Activated CD4-positive, alpha-beta T cell treated with anti-CD3 and anti-CD28 coated beads, Interleukin-2, amount 50 U/mL, for 1 hour (primary cell): Measurements from ENCODE around the gene NR1I2.
A peak's percentile ranks its signal among the peaks of the same experiment; 100 is the strongest.

ENCODE experiments used
- DNase-seq: peaks from one replicate; pipeline ENCODE4 v3.0.0-alpha.2; 2020

NR1I2 gene

DNA sequence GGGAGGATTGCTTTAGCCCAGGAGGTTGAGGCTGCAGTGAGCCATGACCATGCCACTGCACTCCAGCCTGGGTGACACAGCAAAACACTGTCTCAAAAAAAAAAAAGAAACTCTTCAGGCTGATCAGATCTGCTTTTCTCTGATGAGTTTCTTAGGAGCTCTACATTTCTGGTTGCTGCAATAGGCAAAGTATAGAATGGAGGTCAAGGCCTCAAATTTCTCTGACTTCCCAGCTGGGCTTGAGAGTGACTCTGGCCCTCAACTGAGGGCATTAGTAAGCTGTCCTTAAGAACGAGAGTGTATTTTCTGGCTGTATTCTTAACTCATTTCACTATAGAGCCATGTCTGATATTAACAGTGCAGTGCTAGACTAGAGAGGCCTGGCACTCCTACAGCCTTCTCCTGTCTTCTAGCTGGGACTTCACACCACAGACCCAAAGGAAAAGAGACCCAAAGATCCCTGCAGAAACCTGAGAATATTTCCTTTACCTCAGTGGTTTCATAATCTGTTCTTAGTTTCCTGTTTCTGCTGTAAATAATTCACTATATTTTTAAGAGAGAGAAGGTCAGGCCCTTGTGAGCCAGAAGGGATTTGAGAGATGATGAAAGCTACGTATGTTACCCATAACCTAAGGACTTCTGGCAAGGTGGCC is 2.0 kb upstream of the NR1I2 start:
- no peak for DNase-seq

DNA sequence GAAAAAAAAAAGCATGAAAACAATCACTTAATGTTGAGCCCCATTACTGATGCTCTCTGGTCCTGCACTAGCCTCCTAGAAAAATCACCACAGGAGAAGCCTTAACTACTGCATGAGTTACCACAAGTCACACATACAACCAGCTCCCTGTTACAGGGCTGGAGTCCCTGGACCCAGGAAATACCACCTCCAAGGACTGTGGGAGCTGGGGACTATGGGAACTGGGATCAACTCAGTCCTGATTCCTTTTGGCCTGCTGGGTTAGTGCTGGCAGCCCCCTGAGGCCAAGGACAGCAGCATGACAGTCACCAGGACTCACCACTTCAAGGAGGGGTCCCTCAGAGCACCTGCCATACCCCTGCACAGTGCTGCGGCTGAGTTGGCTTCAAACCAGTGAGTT is 559 bp downstream of the NR1I2 start:
- DNase-seq = no peak

DNA sequence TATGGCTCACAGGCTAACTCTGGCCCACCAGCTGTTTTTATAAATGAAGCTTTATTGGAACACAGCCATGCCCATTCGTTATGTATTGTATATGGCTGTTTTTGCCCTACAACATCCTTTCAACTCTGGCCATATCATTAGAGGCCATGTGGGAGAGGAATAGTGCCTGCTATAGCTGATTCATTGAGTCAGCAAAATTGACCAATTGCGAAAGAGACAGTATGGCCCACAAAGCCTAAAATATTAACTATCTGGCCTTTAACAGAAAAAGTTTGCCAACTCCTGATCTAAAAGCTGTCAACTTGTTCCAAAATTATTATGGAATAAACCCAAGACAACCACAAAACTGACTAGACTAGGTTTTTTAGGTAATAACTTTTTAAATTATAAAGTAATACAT is 1.4 kb downstream of the NR1I2 start:
- no peak for DNase-seq

DNA sequence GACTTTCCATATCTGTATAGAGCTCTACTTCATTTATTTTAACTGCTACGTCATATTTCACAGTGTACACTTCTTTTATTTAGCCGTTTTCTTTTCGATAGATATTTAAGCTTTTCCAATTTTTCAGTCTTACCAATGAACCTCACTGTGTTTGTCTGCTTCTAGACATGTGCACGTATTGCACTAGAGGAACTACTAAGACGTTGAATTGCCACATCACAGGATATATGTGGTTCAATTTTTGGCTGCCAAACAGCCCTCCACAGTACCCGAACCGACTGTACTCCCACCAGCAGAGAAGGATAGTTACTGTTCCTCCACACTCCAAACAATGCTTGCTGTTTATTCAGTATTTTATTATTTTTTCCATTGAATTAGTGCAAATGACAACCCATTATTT is 2.0 kb downstream of the NR1I2 start:
- no peak for DNase-seq

DNA sequence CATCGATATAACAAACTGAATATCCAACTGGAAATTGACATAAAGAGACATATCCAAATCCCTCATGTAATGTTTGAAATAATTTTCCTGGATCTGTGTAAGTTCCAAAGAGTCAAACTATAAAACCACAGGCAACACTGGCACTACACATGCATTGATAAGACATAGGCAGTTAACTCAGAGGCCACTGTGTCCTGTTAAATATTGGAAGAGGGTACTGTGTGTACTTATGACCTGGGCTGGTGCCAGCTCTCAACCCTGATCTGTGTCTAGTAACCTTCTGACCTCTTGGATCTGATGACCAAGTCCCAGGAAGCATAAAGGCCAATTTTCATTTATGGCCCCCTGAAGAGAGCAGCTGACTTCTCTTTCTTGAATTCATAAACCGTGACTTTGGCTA is 4.5 kb downstream of the NR1I2 start:
- no peak for DNase-seq

DNA sequence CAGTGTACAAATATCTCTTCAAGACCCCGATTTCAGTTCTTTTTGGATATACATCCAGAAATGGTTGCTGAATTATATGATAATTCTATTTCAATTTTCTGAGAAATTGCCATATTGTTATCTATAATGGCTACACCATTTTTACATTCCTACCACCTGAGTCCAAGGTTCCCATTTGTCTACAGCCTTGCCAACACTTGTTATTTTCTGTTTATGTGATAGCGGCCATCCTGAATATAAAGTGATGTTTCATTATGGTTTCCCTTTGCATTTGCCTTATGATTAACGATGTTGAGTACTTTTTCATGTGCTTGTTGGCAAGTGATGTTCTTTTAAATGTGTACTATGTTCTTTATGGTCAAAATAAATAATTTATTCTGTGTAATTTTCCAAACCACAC is 8.5 kb downstream of the NR1I2 start:
- no peak for DNase-seq

DNA sequence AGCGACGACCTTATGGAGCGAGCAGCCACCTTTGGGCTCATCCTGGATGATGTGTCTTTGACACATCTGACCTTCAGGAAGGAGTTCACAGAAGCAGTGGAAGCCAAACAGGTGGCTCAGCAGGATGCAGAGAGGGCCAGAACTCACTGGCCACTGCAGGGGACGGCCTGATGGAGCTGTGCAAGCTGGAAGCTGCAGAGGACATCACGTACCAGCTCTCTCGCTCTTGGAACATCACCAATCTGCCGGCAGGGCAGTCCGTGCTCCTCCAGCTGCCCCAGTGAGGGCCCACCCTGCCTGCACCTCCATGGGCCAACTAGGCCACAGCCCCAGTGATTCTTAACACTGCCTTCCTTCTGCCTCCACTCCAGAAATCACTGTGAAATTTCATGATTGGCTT is 10.4 kb downstream of the NR1I2 start:
- no peak for DNase-seq

DNA sequence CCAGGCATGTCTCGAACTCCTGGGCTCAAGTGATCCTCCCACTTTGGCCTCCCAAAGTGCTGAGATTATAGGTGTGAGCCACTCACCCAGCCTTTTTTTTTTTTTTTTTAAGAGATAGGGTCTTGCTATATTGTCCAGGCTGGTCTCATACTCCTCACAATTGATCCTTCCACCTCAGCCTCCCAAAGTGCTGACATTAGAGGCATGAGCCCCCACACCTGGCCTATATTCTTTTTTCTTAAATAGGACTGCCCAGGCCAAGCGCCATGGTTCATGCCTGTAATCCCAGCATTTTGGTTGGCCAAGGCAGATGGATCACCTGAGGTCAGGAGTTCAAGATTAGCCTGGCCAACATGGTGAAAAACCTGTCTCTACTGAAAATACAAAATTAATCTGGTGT is 12.5 kb downstream of the NR1I2 start:
- no peak for DNase-seq

DNA sequence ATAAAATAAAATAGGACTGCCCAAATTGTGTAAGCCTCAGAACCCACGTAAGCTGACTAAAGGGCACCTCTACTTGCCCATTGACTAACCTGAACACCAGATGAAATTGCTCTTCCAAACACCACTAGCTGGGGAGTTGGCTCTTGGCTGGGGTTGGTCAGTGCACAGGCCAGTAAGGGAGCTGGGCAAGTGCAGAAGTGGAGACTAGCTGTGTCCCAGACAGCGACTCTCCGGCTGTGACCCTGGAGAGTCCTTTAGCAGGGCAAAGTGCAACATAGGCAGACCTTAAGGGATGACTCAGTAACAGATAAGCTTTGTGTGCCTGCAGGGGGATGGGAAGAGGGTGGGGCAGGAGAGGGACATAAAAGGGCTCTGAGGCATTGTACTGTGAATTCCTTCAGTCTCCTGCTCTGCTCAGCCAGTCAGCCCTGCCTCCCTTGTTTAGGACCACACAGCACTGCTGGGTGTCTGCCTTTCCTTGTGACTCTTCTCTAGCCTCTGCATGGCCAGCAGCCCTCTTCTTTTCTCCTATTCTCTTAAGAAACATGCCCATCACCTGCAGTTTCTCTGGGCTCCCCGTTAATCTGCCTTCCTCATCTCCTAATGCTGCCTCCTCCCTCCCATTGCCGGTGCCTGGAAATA is 13.2 kb downstream of the NR1I2 start:
- no peak for DNase-seq

DNA sequence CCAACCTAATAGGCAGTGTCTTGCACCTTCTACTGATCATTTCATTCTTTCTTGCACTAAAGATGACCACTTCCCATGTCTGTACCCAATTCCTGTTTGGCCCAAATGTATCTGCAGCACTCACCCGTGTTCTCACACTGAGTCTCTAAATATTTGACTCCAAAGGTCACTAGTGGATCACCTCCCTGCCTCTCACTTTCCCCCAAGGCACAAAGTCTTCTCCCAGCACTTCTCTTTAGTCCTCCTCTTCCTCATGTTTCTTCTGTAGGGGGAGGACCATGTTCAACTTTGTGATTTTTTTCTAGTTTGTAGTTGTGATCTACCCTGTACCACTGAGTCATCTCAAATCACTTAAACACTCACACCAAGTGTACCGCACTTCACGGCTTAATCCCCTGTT is 13.9 kb downstream of the NR1I2 start:
- no peak for DNase-seq

DNA sequence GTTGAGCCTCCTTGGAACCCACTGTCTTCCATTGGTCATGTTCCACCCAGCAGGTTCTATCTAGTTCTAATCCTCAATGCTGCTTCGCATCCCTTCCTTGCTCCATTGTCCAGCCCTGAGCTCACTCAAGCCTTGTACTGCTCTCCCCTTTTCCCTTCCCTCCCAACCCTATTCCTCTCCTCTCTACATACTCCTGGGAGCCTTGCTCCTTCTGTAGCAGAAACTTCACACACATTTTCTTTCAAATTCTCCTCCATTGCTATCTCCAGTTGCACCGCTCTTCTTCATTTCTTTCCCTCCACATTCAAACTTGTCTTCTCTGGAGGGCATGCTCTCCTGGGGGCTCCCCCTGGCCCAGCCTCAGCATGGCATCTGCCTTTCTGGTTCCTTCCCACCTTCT is 14.5 kb downstream of the NR1I2 start:
- no peak for DNase-seq

DNA sequence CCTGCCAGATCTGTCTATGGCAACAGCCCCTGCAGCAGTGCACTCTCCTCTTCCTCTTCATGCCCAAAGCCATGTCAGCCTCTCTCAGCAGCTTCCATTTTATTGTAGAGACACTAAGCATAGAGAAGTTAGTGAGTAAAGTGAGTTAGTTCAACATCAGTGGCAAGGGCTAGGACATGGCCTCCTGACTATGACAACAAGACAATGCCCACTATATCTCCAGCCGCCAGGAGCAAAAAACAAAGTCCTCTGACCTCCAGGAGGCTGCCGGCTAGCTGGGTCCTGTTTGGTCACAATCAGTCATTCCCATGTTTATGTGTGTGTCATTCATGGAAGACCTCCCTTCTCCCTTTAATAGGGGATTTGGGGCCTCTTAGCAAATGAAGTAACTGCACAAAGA is 14.9 kb downstream of the NR1I2 start:
- DNase-seq = no peak

DNA sequence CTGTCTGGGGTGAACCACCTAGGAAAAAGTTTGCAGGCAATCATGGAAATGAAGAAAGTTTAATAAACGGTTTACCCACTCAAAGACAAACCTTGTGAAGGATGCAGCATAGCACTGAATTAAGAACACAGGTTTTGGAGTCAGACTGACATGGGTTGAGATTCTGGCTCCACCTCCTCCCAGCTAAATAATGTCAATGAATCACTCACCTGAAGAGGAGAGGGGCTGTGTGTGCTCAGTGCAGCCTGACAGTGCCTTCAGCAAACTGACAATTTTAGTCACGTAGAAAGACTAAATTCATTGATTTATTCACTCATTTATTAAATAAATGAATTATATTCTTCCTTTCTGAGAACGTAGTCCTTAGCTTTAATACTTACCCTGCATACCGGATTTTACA is 18.9 kb downstream of the NR1I2 start:
- no peak for DNase-seq

DNA sequence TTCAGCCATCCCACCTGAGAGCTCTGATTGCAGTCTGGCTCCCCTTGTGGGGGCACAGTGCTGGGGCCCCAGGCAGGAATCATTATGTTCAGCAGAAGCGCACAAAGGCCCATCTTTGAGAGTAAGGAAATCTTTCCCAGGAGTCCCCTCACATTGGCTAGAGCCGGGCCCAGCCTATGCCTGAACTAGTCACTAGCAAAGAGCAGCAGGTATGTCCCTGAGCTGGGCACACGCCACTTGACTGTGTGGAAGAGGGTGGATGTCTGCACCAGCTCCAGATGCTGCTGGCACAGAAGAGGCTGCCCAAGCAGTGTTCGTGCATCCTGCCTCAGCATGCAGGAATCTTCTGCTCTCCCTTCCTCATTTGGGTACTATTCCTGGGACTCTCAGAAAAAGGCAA is 26.3 kb downstream of the NR1I2 start:
- no peak for DNase-seq

DNA sequence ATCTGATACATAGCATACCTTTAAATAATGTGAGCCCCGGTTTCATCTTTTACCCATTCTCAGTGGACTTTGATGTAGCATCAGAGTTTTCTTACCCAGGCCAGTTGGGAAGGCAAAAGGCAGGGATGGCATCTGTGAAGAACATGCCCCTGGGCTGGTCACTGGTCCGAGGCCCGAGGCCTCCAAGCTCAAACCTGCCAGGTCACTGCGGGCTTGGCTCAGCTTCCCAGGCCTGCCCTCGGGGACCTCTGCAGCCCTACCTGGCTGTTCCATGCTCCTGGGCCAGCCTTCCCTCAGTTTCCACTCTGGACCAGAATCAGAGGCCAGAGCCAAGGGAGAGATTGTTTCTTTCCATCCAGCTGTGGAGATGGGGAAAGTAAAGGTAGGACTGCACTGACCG is 26.9 kb downstream of the NR1I2 start:
- no peak for DNase-seq

DNA sequence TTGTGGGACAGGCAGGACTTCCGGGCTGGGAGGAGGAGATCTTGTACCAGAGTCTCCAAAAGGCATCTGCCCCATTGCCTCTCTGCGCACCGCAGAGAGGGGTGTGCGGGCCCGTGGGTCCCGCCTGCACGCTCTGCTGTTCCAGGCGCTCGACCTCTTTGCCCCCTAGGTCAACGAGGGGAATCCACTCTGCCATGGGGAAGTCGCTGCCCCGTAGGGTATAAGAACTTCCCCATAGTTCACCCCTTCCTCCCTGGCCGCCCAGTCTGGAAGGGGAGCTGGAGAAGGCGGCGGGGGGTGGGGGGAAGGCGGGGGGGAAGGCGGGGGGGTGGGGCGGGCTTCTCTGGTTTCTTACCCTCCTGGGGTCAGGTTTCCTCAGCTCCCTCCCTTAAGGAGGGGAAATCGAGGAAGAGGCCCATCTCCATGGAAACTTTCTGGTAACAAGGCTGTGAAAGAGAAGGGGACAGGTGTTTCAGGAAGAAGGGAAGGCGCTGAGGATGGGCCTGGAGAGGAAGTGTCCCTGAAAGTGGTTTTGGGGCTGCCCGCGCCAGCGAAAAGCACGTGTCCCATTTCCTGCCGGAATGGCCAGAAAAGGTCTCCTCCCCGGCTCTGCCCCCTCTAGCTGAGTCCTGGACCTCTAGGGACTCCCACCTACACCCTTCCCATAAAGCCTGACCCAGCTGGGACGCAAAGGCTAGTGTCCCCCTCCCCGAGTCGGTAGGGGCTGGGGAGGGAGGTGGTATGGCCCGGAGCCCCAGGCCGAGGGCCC is 27.5 kb downstream of the NR1I2 start:
- DNase-seq = no peak

DNA sequence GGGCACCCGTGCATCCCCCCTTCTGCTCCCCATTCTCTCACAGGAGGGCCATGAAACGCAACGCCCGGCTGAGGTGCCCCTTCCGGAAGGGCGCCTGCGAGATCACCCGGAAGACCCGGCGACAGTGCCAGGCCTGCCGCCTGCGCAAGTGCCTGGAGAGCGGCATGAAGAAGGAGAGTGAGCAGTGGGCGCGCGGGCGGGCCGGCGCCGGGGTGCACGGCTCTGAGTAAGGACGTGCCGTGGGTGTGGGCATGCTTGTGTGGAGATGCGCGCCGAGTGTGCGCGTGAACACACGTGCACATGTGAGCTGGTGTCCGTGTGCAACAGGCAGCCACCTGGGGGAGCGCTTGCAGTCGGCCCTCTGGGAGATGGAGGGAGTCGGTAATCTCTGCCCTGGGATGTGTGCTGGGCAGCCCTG is 28.1 kb downstream of the NR1I2 start:
- DNase-seq = peak; percentile 47

DNA sequence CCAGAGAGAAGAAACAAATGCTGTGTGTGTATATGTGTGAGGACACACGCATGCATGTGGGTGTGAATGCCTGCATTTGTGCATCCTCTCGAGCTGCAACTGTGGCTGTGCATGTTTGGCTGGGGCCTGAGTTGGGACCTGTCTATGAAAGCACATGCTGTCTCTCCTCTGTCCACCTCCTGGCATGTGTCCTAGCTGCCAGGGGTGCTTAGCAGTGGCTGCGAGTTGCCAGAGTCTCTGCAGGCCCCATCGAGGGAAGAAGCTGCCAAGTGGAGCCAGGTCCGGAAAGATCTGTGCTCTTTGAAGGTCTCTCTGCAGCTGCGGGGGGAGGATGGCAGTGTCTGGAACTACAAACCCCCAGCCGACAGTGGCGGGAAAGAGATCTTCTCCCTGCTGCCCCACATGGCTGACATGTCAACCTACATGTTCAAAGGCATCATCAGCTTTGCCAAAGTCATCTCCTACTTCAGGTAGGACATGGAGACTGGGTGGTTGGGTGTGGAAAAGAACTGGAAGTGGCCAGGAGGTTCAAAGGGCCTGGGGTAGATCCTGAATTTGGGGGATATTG is 30.7 kb downstream of the NR1I2 start:
- no peak for DNase-seq

DNA sequence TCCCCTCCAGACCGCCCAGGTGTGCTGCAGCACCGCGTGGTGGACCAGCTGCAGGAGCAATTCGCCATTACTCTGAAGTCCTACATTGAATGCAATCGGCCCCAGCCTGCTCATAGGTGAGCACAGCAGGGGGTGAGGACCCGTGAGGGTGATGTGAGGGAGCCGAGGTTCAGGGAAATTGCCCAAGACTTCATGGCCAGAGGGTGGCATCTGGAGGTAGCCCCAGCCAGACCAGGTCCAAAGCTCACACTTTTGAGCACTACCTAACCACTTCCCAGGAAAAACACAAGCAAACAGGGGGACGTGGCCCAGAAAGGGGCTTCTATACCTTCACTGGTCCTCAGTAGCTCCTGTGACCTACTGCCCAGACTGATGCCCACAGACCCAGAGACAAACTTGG is 33.8 kb downstream of the NR1I2 start:
- no peak for DNase-seq

DNA sequence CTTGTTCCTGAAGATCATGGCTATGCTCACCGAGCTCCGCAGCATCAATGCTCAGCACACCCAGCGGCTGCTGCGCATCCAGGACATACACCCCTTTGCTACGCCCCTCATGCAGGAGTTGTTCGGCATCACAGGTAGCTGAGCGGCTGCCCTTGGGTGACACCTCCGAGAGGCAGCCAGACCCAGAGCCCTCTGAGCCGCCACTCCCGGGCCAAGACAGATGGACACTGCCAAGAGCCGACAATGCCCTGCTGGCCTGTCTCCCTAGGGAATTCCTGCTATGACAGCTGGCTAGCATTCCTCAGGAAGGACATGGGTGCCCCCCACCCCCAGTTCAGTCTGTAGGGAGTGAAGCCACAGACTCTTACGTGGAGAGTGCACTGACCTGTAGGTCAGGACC is 35.2 kb downstream of the NR1I2 start:
- no peak for DNase-seq

DNA sequence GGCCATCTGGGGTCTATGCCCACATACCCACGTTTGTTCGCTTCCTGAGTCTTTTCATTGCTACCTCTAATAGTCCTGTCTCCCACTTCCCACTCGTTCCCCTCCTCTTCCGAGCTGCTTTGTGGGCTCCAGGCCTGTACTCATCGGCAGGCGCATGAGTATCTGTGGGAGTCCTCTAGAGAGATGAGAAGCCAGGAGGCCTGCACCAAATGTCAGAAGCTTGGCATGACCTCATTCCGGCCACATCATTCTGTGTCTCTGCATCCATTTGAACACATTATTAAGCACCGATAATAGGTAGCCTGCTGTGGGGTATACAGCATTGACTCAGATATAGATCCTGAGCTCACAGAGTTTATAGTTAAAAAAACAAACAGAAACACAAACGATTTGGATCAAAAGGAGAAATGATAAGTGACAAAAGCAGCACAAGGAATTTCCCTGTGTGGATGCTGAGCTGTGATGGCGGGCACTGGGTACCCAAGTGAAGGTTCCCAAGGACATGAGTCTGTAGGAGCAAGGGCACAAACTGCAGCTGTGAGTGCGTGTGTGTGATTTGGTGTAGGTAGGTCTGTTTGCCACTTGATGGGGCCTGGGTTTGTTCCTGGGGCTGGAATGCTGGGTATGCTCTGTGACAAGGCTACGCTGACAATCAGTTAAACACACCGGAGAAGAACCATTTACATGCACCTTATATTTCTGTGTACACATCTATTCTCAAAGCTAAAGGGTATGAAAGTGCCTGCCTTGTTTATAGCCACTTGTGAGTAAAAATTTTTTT is 35.9 kb downstream of the NR1I2 start:
- no peak for DNase-seq

DNA sequence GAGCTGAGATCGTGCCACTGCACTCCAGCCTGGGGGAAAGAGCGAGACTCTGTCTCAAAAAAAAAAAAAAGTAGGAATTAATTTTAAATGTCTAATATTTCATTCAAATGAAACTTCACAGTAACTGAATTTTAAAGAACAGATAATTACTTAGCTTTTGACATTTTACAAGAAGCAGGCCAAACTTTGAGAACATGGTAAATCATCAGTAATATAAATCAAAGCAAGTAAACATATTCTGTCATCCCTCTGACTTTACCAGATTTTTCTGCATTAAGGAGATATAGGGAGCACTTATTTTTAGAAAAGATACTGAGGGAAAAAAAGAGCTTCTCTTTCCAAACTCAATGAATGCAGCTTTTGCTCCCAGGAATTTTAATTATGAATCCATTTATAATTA is 37.0 kb downstream of the NR1I2 start:
- DNase-seq = no peak

DNA sequence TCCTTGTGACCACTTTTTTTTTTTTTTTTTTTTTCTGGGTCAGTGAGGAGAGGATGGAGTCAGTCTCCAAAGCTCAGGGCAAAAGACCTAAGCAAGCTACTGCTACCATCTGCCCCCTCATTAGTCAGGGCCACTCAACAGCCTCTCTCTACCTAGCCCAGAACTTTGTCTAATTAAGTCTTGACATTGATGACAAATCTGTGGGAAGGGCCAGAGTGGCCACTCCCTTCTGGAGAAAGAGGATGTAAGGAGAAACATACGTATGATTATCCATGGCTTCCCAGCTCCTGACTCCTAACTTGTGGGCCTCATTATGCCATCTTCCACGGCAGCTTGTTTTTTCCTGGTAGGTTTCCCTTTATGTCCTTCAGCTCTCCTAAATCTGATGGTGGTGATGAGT is 37.9 kb downstream of the NR1I2 start:
- DNase-seq = no peak
